Breast epithelium (tissue), 3 donors: ENCODE results near the gene DYNC1I2.

ENCODE experiments used
- POLR2A ChIP-seq: fragments of 450-650 bp; IDR thresholded peaks from one replicate; pipeline ENCODE4 v1.6.1; 2016; ENCODE audit warnings: antibody characterized with exemption, mild to moderate bottlenecking, moderate library complexity
- TF ChIP-seq, protein P1 (sequence below), 3 donors: fragments of 450-650 bp; IDR thresholded peaks; one replicate each; pipeline ENCODE4 v1.5.1; 2016 to 2017; ENCODE audit warnings: antibody characterized with exemption in 3 of 3, mild to moderate bottlenecking in 3 of 3, moderate library complexity in 3 of 3

GRCh38 chr2:171718720-171719119, 31.5 kb downstream of the DYNC1I2 start:
- TF ChIP-seq, protein P1, sequence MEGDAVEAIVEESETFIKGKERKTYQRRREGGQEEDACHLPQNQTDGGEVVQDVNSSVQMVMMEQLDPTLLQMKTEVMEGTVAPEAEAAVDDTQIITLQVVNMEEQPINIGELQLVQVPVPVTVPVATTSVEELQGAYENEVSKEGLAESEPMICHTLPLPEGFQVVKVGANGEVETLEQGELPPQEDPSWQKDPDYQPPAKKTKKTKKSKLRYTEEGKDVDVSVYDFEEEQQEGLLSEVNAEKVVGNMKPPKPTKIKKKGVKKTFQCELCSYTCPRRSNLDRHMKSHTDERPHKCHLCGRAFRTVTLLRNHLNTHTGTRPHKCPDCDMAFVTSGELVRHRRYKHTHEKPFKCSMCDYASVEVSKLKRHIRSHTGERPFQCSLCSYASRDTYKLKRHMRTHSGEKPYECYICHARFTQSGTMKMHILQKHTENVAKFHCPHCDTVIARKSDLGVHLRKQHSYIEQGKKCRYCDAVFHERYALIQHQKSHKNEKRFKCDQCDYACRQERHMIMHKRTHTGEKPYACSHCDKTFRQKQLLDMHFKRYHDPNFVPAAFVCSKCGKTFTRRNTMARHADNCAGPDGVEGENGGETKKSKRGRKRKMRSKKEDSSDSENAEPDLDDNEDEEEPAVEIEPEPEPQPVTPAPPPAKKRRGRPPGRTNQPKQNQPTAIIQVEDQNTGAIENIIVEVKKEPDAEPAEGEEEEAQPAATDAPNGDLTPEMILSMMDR (IDR thresholded peaks at IDR 0.05) = no peak
- no peak for TF ChIP-seq POLR2A
